ENCODE data around the gene NOTCH2.
"Not testable (repeated sequence)": the region's sequence is repeated elsewhere in the genome, so short reads cannot be mapped to it uniquely, and the experiment has no call there.

Gene NOTCH2

GRCh38 chr1:120069067-120069919 is at the start of gene NOTCH2:
NOTCH2 (minus strand) TSS chr1:120069662; CDS start chr1:120069406, 256 bp downstream.
- DNase-seq: not testable (repeated sequence)

GRCh38 chr1:120117371-120118177 is 48.1 kb upstream of the NOTCH2 start:
- not testable (repeated sequence) for DNase-seq

- not testable (repeated sequence) for DNase-seq
Observed at GRCh38 chr1:120116094-120116493, 46.6 kb upstream of the NOTCH2 start.

GRCh38 chr1:120113134-120113533 is 43.7 kb upstream of the NOTCH2 start:
- not testable (repeated sequence) for DNase-seq

- DNase-seq: not testable (repeated sequence)
Observed at GRCh38 chr1:120112212-120112611, 42.8 kb upstream of the NOTCH2 start.

- not testable (repeated sequence) for DNase-seq
Observed at GRCh38 chr1:120111771-120112170, 42.3 kb upstream of the NOTCH2 start.

GRCh38 chr1:120111008-120111407 is 41.5 kb upstream of the NOTCH2 start:
- DNase-seq: not testable (repeated sequence)

- not testable (repeated sequence) for DNase-seq
Observed at GRCh38 chr1:120109656-120110055, 40.2 kb upstream of the NOTCH2 start.

- DNase-seq: not testable (repeated sequence)
Observed at GRCh38 chr1:120109180-120109579, 39.7 kb upstream of the NOTCH2 start.

- DNase-seq: not testable (repeated sequence)
Observed at GRCh38 chr1:120105288-120105687, 35.8 kb upstream of the NOTCH2 start.

- not testable (repeated sequence) for DNase-seq
Observed at GRCh38 chr1:120103768-120104167, 34.3 kb upstream of the NOTCH2 start.

GRCh38 chr1:120101593-120101992 is 32.1 kb upstream of the NOTCH2 start:
- not testable (repeated sequence) for DNase-seq

GRCh38 chr1:120100590-120100989 is 31.1 kb upstream of the NOTCH2 start:
- not testable (repeated sequence) for DNase-seq

- DNase-seq: not testable (repeated sequence)
Observed at GRCh38 chr1:120098986-120099759, 29.7 kb upstream of the NOTCH2 start.

- DNase-seq: peak; percentile 32
Observed at GRCh38 chr1:120096981-120097545, 27.6 kb upstream of the NOTCH2 start.

GRCh38 chr1:120093548-120094181 is 24.2 kb upstream of the NOTCH2 start:
- DNase-seq: not testable (repeated sequence)

GRCh38 chr1:120092232-120093218 is 23.1 kb upstream of the NOTCH2 start:
- not testable (repeated sequence) for DNase-seq

GRCh38 chr1:120090830-120091229 is 21.4 kb upstream of the NOTCH2 start:
- not testable (repeated sequence) for DNase-seq

GRCh38 chr1:120087959-120088358 is 18.5 kb upstream of the NOTCH2 start:
- not testable (repeated sequence) for DNase-seq

GRCh38 chr1:120069920-120070214 is 405 bp upstream of the NOTCH2 start:
- DNase-seq: not testable (repeated sequence)

- DNase-seq: not testable (repeated sequence)
Observed at GRCh38 chr1:120068683-120069066, 787 bp downstream of the NOTCH2 start.
